Measurements from ENCODE around the gene VPS50.
"Not testable (repeated sequence)": the region's sequence is repeated elsewhere in the genome, so short reads cannot be mapped to it uniquely, and the experiment has no call there.

The VPS50 gene

GRCh38 chr7:93238748-93239147, 6.6 kb downstream of the VPS50 start:
- DNase-seq: no peak

- no peak for DNase-seq
These were observed 7.7 kb downstream of the VPS50 start for GRCh38 chr7:93239824-93240223.

GRCh38 chr7:93242106-93242505, 9.9 kb downstream of the VPS50 start:
- DNase-seq: no peak

GRCh38 chr7:93245525-93246432, 13.6 kb downstream of the VPS50 start:
- no peak for DNase-seq

GRCh38 chr7:93249491-93250148, 17.5 kb downstream of the VPS50 start:
- DNase-seq: no peak

- no peak for DNase-seq
These were observed 26.5 kb downstream of the VPS50 start for GRCh38 chr7:93258661-93259060.

- DNase-seq: no peak
These were observed 30.4 kb downstream of the VPS50 start for GRCh38 chr7:93262535-93262934.

- no peak for DNase-seq
These were observed 33.1 kb downstream of the VPS50 start for GRCh38 chr7:93265220-93265619.

- DNase-seq: no peak
These were observed 47.4 kb downstream of the VPS50 start for GRCh38 chr7:93279541-93279940.

- DNase-seq: no peak
These were observed 52.7 kb downstream of the VPS50 start for GRCh38 chr7:93284908-93285307.

- no peak for DNase-seq
These were observed 61.1 kb downstream of the VPS50 start for GRCh38 chr7:93293229-93293628.

GRCh38 chr7:93298206-93298605, 66.0 kb downstream of the VPS50 start:
- DNase-seq: no peak

- DNase-seq: no peak
These were observed 66.5 kb downstream of the VPS50 start for GRCh38 chr7:93298671-93299070.

- no peak for DNase-seq
These were observed 69.6 kb downstream of the VPS50 start for GRCh38 chr7:93301736-93302135.

- no peak for DNase-seq
These were observed 75.0 kb downstream of the VPS50 start for GRCh38 chr7:93307131-93307660.

- DNase-seq: no peak
These were observed 75.8 kb downstream of the VPS50 start for GRCh38 chr7:93307943-93308342.

GRCh38 chr7:93310346-93310745, 78.2 kb downstream of the VPS50 start:
- no peak for DNase-seq

- DNase-seq: no peak
These were observed 82.3 kb downstream of the VPS50 start for GRCh38 chr7:93314449-93314848.

GRCh38 chr7:93315896-93316295, 83.7 kb downstream of the VPS50 start:
- no peak for DNase-seq

- no peak for DNase-seq
These were observed 84.6 kb downstream of the VPS50 start for GRCh38 chr7:93316730-93317129.

GRCh38 chr7:93320887-93321286, 88.7 kb downstream of the VPS50 start:
- no peak for DNase-seq

- DNase-seq: not testable (repeated sequence)
These were observed 94.1 kb downstream of the VPS50 start for GRCh38 chr7:93326291-93326690.

- DNase-seq: no peak
These were observed 95.0 kb downstream of the VPS50 start for GRCh38 chr7:93327006-93327633.

- no peak for DNase-seq
These were observed 99.5 kb downstream of the VPS50 start for GRCh38 chr7:93331706-93332105.
